ENCODE results near the gene PCNX1. TPM values are rescaled to one million over a fixed set of nuclear protein-coding genes. Genes with fewer than 3 reads are reported as not detected.
A peak's percentile ranks its signal among the peaks of the same experiment; 100 is the strongest.

PCNX1 gene
- polyA plus RNA-seq, 3 donors: 7.3 to 26.7 (median 8.1) TPM

GRCh38 chr14:70897464-70897863 lies 9.8 kb upstream of the PCNX1 start:
- no peaks in the 10 kb centered on the region for H4K20me1 ChIP-seq (ENCODE audit: insufficient read depth, low read length)
- TF ChIP-seq, protein P1, sequence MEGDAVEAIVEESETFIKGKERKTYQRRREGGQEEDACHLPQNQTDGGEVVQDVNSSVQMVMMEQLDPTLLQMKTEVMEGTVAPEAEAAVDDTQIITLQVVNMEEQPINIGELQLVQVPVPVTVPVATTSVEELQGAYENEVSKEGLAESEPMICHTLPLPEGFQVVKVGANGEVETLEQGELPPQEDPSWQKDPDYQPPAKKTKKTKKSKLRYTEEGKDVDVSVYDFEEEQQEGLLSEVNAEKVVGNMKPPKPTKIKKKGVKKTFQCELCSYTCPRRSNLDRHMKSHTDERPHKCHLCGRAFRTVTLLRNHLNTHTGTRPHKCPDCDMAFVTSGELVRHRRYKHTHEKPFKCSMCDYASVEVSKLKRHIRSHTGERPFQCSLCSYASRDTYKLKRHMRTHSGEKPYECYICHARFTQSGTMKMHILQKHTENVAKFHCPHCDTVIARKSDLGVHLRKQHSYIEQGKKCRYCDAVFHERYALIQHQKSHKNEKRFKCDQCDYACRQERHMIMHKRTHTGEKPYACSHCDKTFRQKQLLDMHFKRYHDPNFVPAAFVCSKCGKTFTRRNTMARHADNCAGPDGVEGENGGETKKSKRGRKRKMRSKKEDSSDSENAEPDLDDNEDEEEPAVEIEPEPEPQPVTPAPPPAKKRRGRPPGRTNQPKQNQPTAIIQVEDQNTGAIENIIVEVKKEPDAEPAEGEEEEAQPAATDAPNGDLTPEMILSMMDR (IDR thresholded peaks at IDR 0.05): no peak
- H3K9me3 ChIP-seq (replicated peaks in 1 of 2; ENCODE audit: control insufficient read depth in 1 of 2, insufficient read depth in 1 of 2, low read length in 2 of 2): no peaks in the 10 kb centered on the region
- H3K27me3 Mint-ChIP-seq (ENCODE audit: low read depth in 3 of 3): no peaks in the 10 kb centered on the region
- no peak overlapping the region for H3K27ac Mint-ChIP-seq
- H3K4me1 Mint-ChIP-seq: peaks cover 37% of the 10 kb centered on the region
- H3K4me3 ChIP-seq (replicated peaks in 1 of 3; ENCODE audit: low read depth in 2 of 3, low read length in 3 of 3): no peak overlapping the region
- H3K4me3 Mint-ChIP-seq: no peak overlapping the region
- peaks cover 28 to 32% of the 10 kb centered on the region in 2 donors for H3K4me1 ChIP-seq (ENCODE audit: control insufficient read depth in 1 of 2, insufficient read depth in 2 of 2, low read length in 2 of 2)
- no peak overlapping the region for H2AFZ ChIP-seq (ENCODE audit: insufficient read depth, low read depth, low read length, poor library complexity, severe bottlenecking)
- H3K27ac ChIP-seq (ENCODE audit: low read depth in 1 of 2, low read length in 2 of 2): no peak overlapping the region
- DNase-seq: no peak
- no peak overlapping the region for H3K4me2 ChIP-seq (replicated peaks; ENCODE audit: extremely low read depth, low read length, poor library complexity, severe bottlenecking)
- WGBS (ENCODE audit: insufficient coverage): 100% methylated on average over 2 of the region's 2 CpGs
- no peaks in the 10 kb centered on the region for H3K36me3 ChIP-seq (replicated peaks in 1 of 2; ENCODE audit: control insufficient read depth in 1 of 2, insufficient read depth in 2 of 2, low read length in 2 of 2)
- intact Hi-C loops (cut with micrococcal nuclease): no loop called here
- no peak overlapping the region for H3K9ac ChIP-seq (ENCODE audit: insufficient read depth, low read length, poor library complexity, severe bottlenecking)
- no peaks in the 10 kb centered on the region for H3K27me3 ChIP-seq (ENCODE audit: control insufficient read depth in 2 of 2, insufficient read depth in 2 of 2, low read length in 2 of 2)
- H3K79me2 ChIP-seq (ENCODE audit: insufficient read depth, low read length): no peaks in the 10 kb centered on the region
- H3K36me3 Mint-ChIP-seq: peaks cover 0 to 3% of the 10 kb centered on the region in 2 donors
- peaks cover 0 to 3% (median 0%) of the 10 kb centered on the region in 7 donors for H3K9me3 Mint-ChIP-seq

DNA sequence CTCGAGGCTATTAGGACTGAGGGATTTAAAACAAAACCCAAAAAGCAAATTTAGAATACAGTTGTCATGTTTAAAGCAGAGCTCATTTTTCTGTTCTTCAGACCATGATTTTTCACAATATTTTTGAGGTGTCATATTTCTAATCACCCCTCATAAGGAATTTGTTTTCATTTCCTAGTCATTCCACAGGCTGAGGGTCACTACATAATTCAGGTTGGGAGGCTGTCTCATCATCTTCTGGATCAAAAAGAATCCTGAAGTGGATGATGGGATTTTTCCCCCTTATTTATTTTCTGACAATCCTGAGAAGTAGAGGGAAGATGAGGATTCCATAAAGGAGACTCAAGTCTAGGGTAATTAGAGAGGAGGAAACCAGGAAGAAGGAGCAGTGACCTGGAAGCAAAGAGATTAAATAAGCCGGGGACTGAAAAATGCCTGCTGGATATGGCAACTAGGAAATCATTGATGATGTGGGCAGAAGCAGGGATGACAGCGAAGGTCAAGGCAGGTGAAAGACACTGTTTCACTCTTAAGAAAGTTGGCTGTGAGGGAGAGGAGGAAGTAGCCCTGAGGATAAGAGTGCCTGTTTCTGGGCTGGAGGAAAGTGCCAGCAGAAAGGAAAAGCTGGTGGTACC lies 9.0 kb upstream of the PCNX1 start:
- Histone ChIP-seq H3K4me1 (ENCODE audit: control insufficient read depth in 1 of 2, insufficient read depth in 2 of 2, low read length in 2 of 2) (peaks cover 28 to 32% of the 10 kb centered on the region in 2 donors), H3K9me3 (replicated peaks in 1 of 2; ENCODE audit: control insufficient read depth in 1 of 2, insufficient read depth in 1 of 2, low read length in 2 of 2) (no peaks in the 10 kb centered on the region), H3K79me2 (ENCODE audit: insufficient read depth, low read length) (no peaks in the 10 kb centered on the region), H3K36me3 (replicated peaks in 1 of 2; ENCODE audit: control insufficient read depth in 1 of 2, insufficient read depth in 2 of 2, low read length in 2 of 2) (no peaks in the 10 kb centered on the region), H3K4me3 (replicated peaks in 1 of 3; ENCODE audit: low read depth in 2 of 3, low read length in 3 of 3) (no peak overlapping the region), H3K27ac (ENCODE audit: low read depth in 1 of 2, low read length in 2 of 2) (no peak overlapping the region), H3K9ac (ENCODE audit: insufficient read depth, low read length, poor library complexity, severe bottlenecking) (no peak overlapping the region), H2AFZ (ENCODE audit: insufficient read depth, low read depth, low read length, poor library complexity, severe bottlenecking) (no peak overlapping the region), H4K20me1 (ENCODE audit: insufficient read depth, low read length) (no peaks in the 10 kb centered on the region), H3K4me2 (replicated peaks; ENCODE audit: extremely low read depth, low read length, poor library complexity, severe bottlenecking) (no peak overlapping the region), H3K27me3 (ENCODE audit: control insufficient read depth in 2 of 2, insufficient read depth in 2 of 2, low read length in 2 of 2) (no peaks in the 10 kb centered on the region)
- Mint-ChIP-seq H3K27me3 (ENCODE audit: low read depth in 3 of 3) (no peaks in the 10 kb centered on the region), H3K9me3 (peaks cover 0 to 3% (median 0%) of the 10 kb centered on the region in 7 donors), H3K36me3 (peaks cover 0 to 3% of the 10 kb centered on the region in 2 donors), H3K4me3 (no peak overlapping the region), H3K4me1 (peaks cover 41% of the 10 kb centered on the region), H3K27ac (peak overlapping the region in 1 of 7 donors; percentile 14)
- TF ChIP-seq, protein P1 (IDR thresholded peaks at IDR 0.05): no peak
- whole genome bisulfite sequencing (ENCODE audit: insufficient coverage): 93% methylated on average over 2 of the region's 3 CpGs
- intact Hi-C loops (cut with micrococcal nuclease): no loop called here
- DNase-seq: no peak

Measured in CD14-positive monocyte (primary cell).